ENCODE data around the gene MYO15A. TPM values are rescaled to one million over a fixed set of nuclear protein-coding genes. Genes with fewer than 3 reads are reported as not detected.

Gene MYO15A
- total and polyA plus RNA-seq, 2 of the 4 experiments (the other 2 are of a cell fraction) = 0.18 to 1.1 TPM

GRCh38 chr17:18160128-18160856 lies 51.7 kb downstream of the MYO15A start (continued):
- TF ChIP-seq MAFK (IDR thresholded peaks at IDR 0.05; ENCODE audit: low read depth, low read length) = no peak

DNA sequence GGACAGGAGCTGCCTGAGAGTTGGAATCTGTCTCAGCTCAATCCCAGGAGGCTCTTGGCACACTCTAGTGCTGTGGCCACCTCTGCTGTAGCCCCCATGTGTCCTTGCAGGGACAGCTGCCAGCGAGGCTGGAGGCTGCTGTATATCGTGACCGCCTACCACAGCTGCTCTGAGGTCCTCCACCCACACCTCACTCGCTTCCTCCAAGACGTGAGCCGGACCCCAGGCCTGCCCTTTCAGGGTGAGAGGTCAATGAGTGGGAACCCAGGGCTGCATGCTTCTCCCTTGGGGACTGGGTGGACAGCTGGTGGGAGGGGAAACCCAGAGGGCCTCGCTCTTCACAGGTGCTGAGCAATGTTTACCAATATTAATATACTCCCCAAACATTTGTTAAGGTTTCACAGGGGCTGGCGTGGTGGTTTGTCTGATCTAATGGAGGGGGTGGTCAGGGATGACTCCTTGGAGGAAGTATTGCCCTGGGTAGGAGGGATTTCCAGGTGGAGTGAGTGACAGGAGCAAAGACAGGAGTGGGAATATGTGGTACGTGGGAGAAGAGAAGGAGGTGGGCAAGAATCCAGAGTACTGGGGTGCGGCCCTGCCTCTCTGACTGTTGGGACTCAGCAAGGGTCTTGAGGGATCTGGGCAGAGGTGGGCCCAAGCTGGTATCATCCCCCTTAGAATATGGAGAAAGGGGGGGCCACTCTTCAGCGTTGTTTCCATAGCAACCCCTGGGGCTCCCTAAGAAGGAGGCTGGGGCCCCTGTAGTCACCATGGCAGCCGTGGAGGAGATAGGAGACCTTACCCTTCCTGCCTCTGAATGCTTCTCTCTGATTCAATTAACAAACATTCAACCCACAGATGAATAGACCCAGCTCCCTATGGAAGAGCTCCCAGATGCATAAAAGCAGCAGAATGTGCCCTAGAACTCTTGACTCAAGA lies 52.9 kb downstream of the MYO15A start:
- no peak overlapping the region for H3K9ac ChIP-seq (ENCODE audit: low read depth, low read length)
- no peaks in the 10 kb centered on the region; the same call in 1 of the 2 replicates for H3K9me3 ChIP-seq (ENCODE audit: control insufficient read depth, insufficient read depth, low read length)
- H3K56ac ChIP-seq (ENCODE audit: extremely low read depth, insufficient read depth, low read length) = no peak overlapping the region
- no peak overlapping the region for H3K14ac ChIP-seq (replicated peaks; ENCODE audit: low read depth, low read length)
- peaks cover 16% of the 10 kb centered on the region for H3K9me1 ChIP-seq (ENCODE audit: insufficient read depth, low read length)
- H3K4me2 ChIP-seq (ENCODE audit: low read depth, low read length) = no peak overlapping the region
- BruUV-seq (replicated peaks) = no TSS peak
- H2AK9ac ChIP-seq (replicated peaks; ENCODE audit: low read depth, low read length, poor library complexity) = no peak overlapping the region
- no peak for ATAC-seq (ENCODE audit: low read depth)
- in situ Hi-C loops (cut with MboI; ENCODE audit: low sequenced_read_pairs) (no loop called here), intact Hi-C loops (cut with micrococcal nuclease) (no loop called here), dilution Hi-C loops (cut with HindIII; ENCODE audit: low sequenced_read_pairs, unreplicated experiment) (no loop called here)
- no peak overlapping the region for H2BK15ac ChIP-seq (ENCODE audit: low read depth, low read length)
- no peaks in the 10 kb centered on the region for H4K20me1 ChIP-seq (ENCODE audit: insufficient read depth, low read length)
- H4K91ac ChIP-seq (ENCODE audit: insufficient read depth, low read depth, low read length) = no peak overlapping the region
- H3K18ac ChIP-seq (ENCODE audit: low read depth, low read length) = no peak overlapping the region
- H3K4me1 ChIP-seq (ENCODE audit: control insufficient read depth, insufficient read depth, low read length) = 0 out of 2 replicates have a peak, but pooled peaks cover 4% of the 10 kb centered on the region
- no peak overlapping the region for H2BK5ac ChIP-seq (ENCODE audit: low read depth, low read length, poor library complexity, severe bottlenecking)
- H3K36me3 ChIP-seq (ENCODE audit: control insufficient read depth, insufficient read depth, low read length) = no peaks in the 10 kb centered on the region
- ChIA-PET CTCF (no interaction called here), POLR2A (ENCODE audit: unreplicated experiment) (no interaction called here)
- no peaks in the 10 kb centered on the region; the same call in 1 of the 2 replicates for H3K27me3 ChIP-seq (ENCODE audit: control insufficient read depth, insufficient read depth, low read length)
- H3K79me1 ChIP-seq (ENCODE audit: low read depth in 1 of 2, low read length in 2 of 2) = no peaks in the 10 kb centered on the region
- H2AK5ac ChIP-seq (ENCODE audit: low read depth, low read length) = peak overlapping the region; percentile 9; the same call in 1 of the 2 replicates
- H4K8ac ChIP-seq (ENCODE audit: low read depth in 2 of 2, low read length in 2 of 2) = no peak overlapping the region
- no peak overlapping the region for H2BK20ac ChIP-seq (ENCODE audit: low read depth, low read length)
- no CpG with 5 or more reads among the region's 12 CpGs for WGBS, 2 experiments (ENCODE audit: extremely low coverage in 2 of 2, insufficient read length in 1 of 2)
- H3K23ac ChIP-seq (ENCODE audit: low read depth, low read length) = no peak overlapping the region
- no peak overlapping the region for H3K4ac ChIP-seq (ENCODE audit: low read depth, low read length)
- peak; percentile 27 for DNase-seq
- H2AFZ ChIP-seq (replicated peaks; ENCODE audit: low read length, poor library complexity) = peak overlapping the region; percentile 43
- H4K5ac ChIP-seq (ENCODE audit: low read depth, low read length) = no peak overlapping the region
- no peak overlapping the region for H3K27ac ChIP-seq (ENCODE audit: insufficient read depth, low read length)
- H3K4me3 ChIP-seq (ENCODE audit: insufficient read depth, low read depth, low read length) = no peak overlapping the region
- no peak overlapping the region for H2BK120ac ChIP-seq (ENCODE audit: low read depth, low read length)
- TF ChIP-seq SMC3 (IDR thresholded peaks at IDR 0.05; ENCODE audit: low read depth, low read length) (no peak), NFE2L2 (IDR thresholded peaks at IDR 0.05; ENCODE audit: low read depth, low read length) (no peak), RAD21 (IDR thresholded peaks at IDR 0.05; ENCODE audit: low read length) (no peak), MAZ (IDR thresholded peaks at IDR 0.05; ENCODE audit: borderline replicate concordance, low read depth, low read length) (no peak), CEBPB (IDR thresholded peaks at IDR 0.05; ENCODE audit: low read depth, low read length) (no peak), FOS (IDR thresholded peaks at IDR 0.05; ENCODE audit: low read depth, low read length) (no peak), POLR2A (IDR thresholded peaks at IDR 0.05; ENCODE audit: low read depth, low read length) (no peak), MAFK (IDR thresholded peaks at IDR 0.05; ENCODE audit: low read depth, low read length) (no peak), CHD1 (IDR thresholded peaks at IDR 0.05; ENCODE audit: low read depth, low read length) (no peak), BHLHE40 (IDR thresholded peaks at IDR 0.05; ENCODE audit: low read depth, low read length) (no peak), MXI1 (IDR thresholded peaks at IDR 0.05; ENCODE audit: borderline replicate concordance, low read depth, low read length) (no peak), USF2 (IDR thresholded peaks at IDR 0.05; ENCODE audit: low read depth, low read length) (no peak)
- TF ChIP-seq, protein P1, sequence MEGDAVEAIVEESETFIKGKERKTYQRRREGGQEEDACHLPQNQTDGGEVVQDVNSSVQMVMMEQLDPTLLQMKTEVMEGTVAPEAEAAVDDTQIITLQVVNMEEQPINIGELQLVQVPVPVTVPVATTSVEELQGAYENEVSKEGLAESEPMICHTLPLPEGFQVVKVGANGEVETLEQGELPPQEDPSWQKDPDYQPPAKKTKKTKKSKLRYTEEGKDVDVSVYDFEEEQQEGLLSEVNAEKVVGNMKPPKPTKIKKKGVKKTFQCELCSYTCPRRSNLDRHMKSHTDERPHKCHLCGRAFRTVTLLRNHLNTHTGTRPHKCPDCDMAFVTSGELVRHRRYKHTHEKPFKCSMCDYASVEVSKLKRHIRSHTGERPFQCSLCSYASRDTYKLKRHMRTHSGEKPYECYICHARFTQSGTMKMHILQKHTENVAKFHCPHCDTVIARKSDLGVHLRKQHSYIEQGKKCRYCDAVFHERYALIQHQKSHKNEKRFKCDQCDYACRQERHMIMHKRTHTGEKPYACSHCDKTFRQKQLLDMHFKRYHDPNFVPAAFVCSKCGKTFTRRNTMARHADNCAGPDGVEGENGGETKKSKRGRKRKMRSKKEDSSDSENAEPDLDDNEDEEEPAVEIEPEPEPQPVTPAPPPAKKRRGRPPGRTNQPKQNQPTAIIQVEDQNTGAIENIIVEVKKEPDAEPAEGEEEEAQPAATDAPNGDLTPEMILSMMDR (conservative IDR thresholded peaks at IDR 0.05; ENCODE audit: low read depth, low read length) = no peak
